ENCODE data around the gene NEB.
"Not testable (repeated sequence)": the region's sequence is repeated elsewhere in the genome, so short reads cannot be mapped to it uniquely, and the experiment has no call there.

Gene NEB

GRCh38 chr2:151766437-151767153 lies 32.3 kb upstream of the NEB start:
- no peak overlapping the region for H3K4me3 Mint-ChIP-seq
- ATAC-seq (peak; percentile 93), DNase-seq (peak; percentile 16)
- H3K27ac Mint-ChIP-seq = no peak overlapping the region
- H3K27me3 Mint-ChIP-seq = no peaks in the 10 kb centered on the region
- no peaks in the 10 kb centered on the region for H3K36me3 Mint-ChIP-seq (ENCODE audit: low read depth)
- peaks cover 36% of the 10 kb centered on the region for H3K4me1 Mint-ChIP-seq
- no peaks in the 10 kb centered on the region for H3K9me3 Mint-ChIP-seq

- Mint-ChIP-seq H3K4me3 (no peak overlapping the region), H3K36me3 (ENCODE audit: low read depth) (no peaks in the 10 kb centered on the region), H3K27ac (no peak overlapping the region), H3K27me3 (no peaks in the 10 kb centered on the region), H3K4me1 (peaks cover 33% of the 10 kb centered on the region), H3K9me3 (no peaks in the 10 kb centered on the region)
- ATAC-seq (no peak), DNase-seq (no peak)
These were observed 31.6 kb upstream of the NEB start for GRCh38 chr2:151765760-151766410.

- Mint-ChIP-seq H3K9me3 (no peaks in the 10 kb centered on the region), H3K4me1 (peaks cover 25% of the 10 kb centered on the region), H3K4me3 (no peak overlapping the region), H3K27ac (no peak overlapping the region), H3K36me3 (ENCODE audit: low read depth) (no peaks in the 10 kb centered on the region), H3K27me3 (no peaks in the 10 kb centered on the region)
- ATAC-seq = no peak
- no peak for DNase-seq
These were observed 28.4 kb upstream of the NEB start for GRCh38 chr2:151762694-151763093.

GRCh38 chr2:151761687-151762086 lies 27.4 kb upstream of the NEB start:
- Mint-ChIP-seq H3K9me3 (no peaks in the 10 kb centered on the region), H3K27ac (no peak overlapping the region), H3K4me1 (peaks cover 17% of the 10 kb centered on the region), H3K27me3 (no peaks in the 10 kb centered on the region), H3K36me3 (ENCODE audit: low read depth) (no peaks in the 10 kb centered on the region), H3K4me3 (no peak overlapping the region)
- ATAC-seq = no peak
- no peak for DNase-seq

- ATAC-seq = no peak
- no peaks in the 10 kb centered on the region for H3K36me3 Mint-ChIP-seq (ENCODE audit: low read depth)
- H3K27ac Mint-ChIP-seq = no peak overlapping the region
These were observed 26.9 kb upstream of the NEB start for GRCh38 chr2:151761193-151761592.

GRCh38 chr2:151760139-151760650 lies 25.9 kb upstream of the NEB start:
- Mint-ChIP-seq H3K36me3 (ENCODE audit: low read depth) (no peaks in the 10 kb centered on the region), H3K9me3 (no peaks in the 10 kb centered on the region), H3K4me3 (no peak overlapping the region), H3K27me3 (no peaks in the 10 kb centered on the region), H3K4me1 (peaks cover 6% of the 10 kb centered on the region), H3K27ac (no peak overlapping the region)
- DNase-seq (no peak), ATAC-seq (no peak)

More at GRCh38 chr2:151761193-151761592, 26.9 kb upstream of the NEB start:
- Mint-ChIP-seq H3K27me3 (no peaks in the 10 kb centered on the region), H3K4me3 (no peak overlapping the region), H3K4me1 (peaks cover 14% of the 10 kb centered on the region), H3K9me3 (no peaks in the 10 kb centered on the region)
- DNase-seq = no peak

GRCh38 chr2:151758744-151759143 lies 24.5 kb upstream of the NEB start:
- ATAC-seq = no peak
- no peaks in the 10 kb centered on the region for H3K27me3 Mint-ChIP-seq

GRCh38 chr2:151757861-151758260 lies 23.6 kb upstream of the NEB start:
- Mint-ChIP-seq H3K27ac (no peak overlapping the region), H3K4me1 (peaks cover 2% of the 10 kb centered on the region), H3K27me3 (no peaks in the 10 kb centered on the region), H3K36me3 (ENCODE audit: low read depth) (no peaks in the 10 kb centered on the region), H3K9me3 (no peaks in the 10 kb centered on the region), H3K4me3 (no peak overlapping the region)
- no peak for DNase-seq
- ATAC-seq = no peak

More at GRCh38 chr2:151758744-151759143, 24.5 kb upstream of the NEB start:
- Mint-ChIP-seq H3K27ac (no peak overlapping the region), H3K9me3 (no peaks in the 10 kb centered on the region), H3K36me3 (ENCODE audit: low read depth) (no peaks in the 10 kb centered on the region), H3K4me1 (peaks cover 4% of the 10 kb centered on the region), H3K4me3 (no peak overlapping the region)
- no peak for DNase-seq

- Mint-ChIP-seq H3K27ac (no peak overlapping the region), H3K36me3 (ENCODE audit: low read depth) (no peaks in the 10 kb centered on the region), H3K4me1 (peaks cover 2% of the 10 kb centered on the region), H3K27me3 (no peaks in the 10 kb centered on the region), H3K4me3 (no peak overlapping the region), H3K9me3 (no peaks in the 10 kb centered on the region)
- no peak for DNase-seq
- ATAC-seq = no peak
These were observed 22.5 kb upstream of the NEB start for GRCh38 chr2:151756820-151757219.

- Mint-ChIP-seq H3K27ac (no peak overlapping the region), H3K4me1 (peaks cover 2% of the 10 kb centered on the region), H3K36me3 (ENCODE audit: low read depth) (no peaks in the 10 kb centered on the region), H3K4me3 (no peak overlapping the region), H3K9me3 (no peaks in the 10 kb centered on the region), H3K27me3 (no peaks in the 10 kb centered on the region)
- ATAC-seq (no peak), DNase-seq (no peak)
These were observed 20.1 kb upstream of the NEB start for GRCh38 chr2:151754253-151754897.

GRCh38 chr2:151753540-151753939 lies 19.3 kb upstream of the NEB start:
- peaks cover 2% of the 10 kb centered on the region for H3K4me1 Mint-ChIP-seq
- H3K27me3 Mint-ChIP-seq = no peaks in the 10 kb centered on the region
- ATAC-seq (no peak), DNase-seq (no peak)
- no peak overlapping the region for H3K4me3 Mint-ChIP-seq
- no peak overlapping the region for H3K27ac Mint-ChIP-seq
- H3K9me3 Mint-ChIP-seq = no peaks in the 10 kb centered on the region
- H3K36me3 Mint-ChIP-seq (ENCODE audit: low read depth) = no peaks in the 10 kb centered on the region

GRCh38 chr2:151745261-151745660 lies 11.0 kb upstream of the NEB start:
- H3K36me3 Mint-ChIP-seq (ENCODE audit: low read depth); H3K9me3 Mint-ChIP-seq; H3K27ac Mint-ChIP-seq; H3K4me1 Mint-ChIP-seq; DNase-seq; ATAC-seq; H3K4me3 Mint-ChIP-seq; H3K27me3 Mint-ChIP-seq: not testable (repeated sequence)

- no peak overlapping the region for H3K27ac Mint-ChIP-seq
- peaks cover 12% of the 10 kb centered on the region for H3K4me1 Mint-ChIP-seq
- DNase-seq (no peak), ATAC-seq (no peak)
- no peak overlapping the region for H3K4me3 Mint-ChIP-seq
- H3K9me3 Mint-ChIP-seq = no peaks in the 10 kb centered on the region
- no peaks in the 10 kb centered on the region for H3K36me3 Mint-ChIP-seq (ENCODE audit: low read depth)
- no peaks in the 10 kb centered on the region for H3K27me3 Mint-ChIP-seq
These were observed 3.9 kb downstream of the NEB start for GRCh38 chr2:151730262-151730975.

GRCh38 chr2:151729837-151730236 lies 4.4 kb downstream of the NEB start:
- Mint-ChIP-seq H3K9me3 (no peaks in the 10 kb centered on the region), H3K36me3 (ENCODE audit: low read depth) (no peaks in the 10 kb centered on the region), H3K27me3 (no peaks in the 10 kb centered on the region), H3K27ac (no peak overlapping the region), H3K4me3 (no peak overlapping the region), H3K4me1 (peaks cover 12% of the 10 kb centered on the region)
- ATAC-seq = no peak
- no peak for DNase-seq

Measured in activated naive CD8-positive, alpha-beta T cell treated with anti-CD3 and anti-CD28 coated beads, Interleukin-2, amount 50 U/mL, for 24 hours (primary cell).